PC-9 (cell line): Measurements from ENCODE around the gene PRXL2A. TPM values are rescaled to one million over a fixed set of nuclear protein-coding genes. Genes with fewer than 3 reads are reported as not detected.

Source experiments
- BruUV-seq: library from RNA; stranded (reverse); fragments of 400-500 nt; replicated peaks from 2 replicates; lab custom pipeline; 2021; lab: Mats Ljungman, UMichigan
- CTCF ChIA-PET: fragments of 300-600 bp; sonication (Branson Sonifier 250); formaldehyde crosslinking; loops from one replicate; lab custom pipeline; 2022; ENCODE audit warnings: antibody characterized with exemption; lab: Charles Lee
- POLR2A ChIA-PET: fragments of 300-600 bp; sonication (Branson Sonifier 250); formaldehyde crosslinking; loops from one replicate; lab custom pipeline; 2022; ENCODE audit warnings: antibody characterized with exemption; ENCODE audit not compliant: unreplicated experiment; lab: Charles Lee
- DNase-seq, 2 experiments: peaks; one replicate each; pipeline versions ENCODE4 v3.0.0 to v3.0.0-alpha.2; 2015 to 2022; ENCODE audit warnings: mixed read lengths in 1 of 2
- H2AFZ ChIP-seq: fragments of 200-600 bp; sonication (generic); 2 replicates; pipeline ENCODE4 v1.8.1; 2017; ENCODE audit warnings: antibody characterized with exemption
- H3F3A ChIP-seq: fragments of 200-600 bp; sonication (generic); 2 replicates; pipeline ENCODE4 v1.8.1; 2017; ENCODE audit warnings: antibody characterized with exemption, mild to moderate bottlenecking, low read depth; ENCODE audit not compliant: insufficient read depth
- H3K27ac ChIP-seq: fragments of 200-600 bp; sonication (generic); 2 replicates; pipeline ENCODE4 v1.6.1; 2016; ENCODE audit warnings: mixed run types
- H3K27me3 ChIP-seq: fragments of 200-600 bp; sonication (generic); 2 replicates; pipeline ENCODE4 v1.6.1; 2016; ENCODE audit warnings: low read depth, mixed run types; ENCODE audit not compliant: insufficient read depth
- H3K36me3 ChIP-seq: fragments of 200-600 bp; sonication (generic); 2 replicates; pipeline ENCODE4 v1.6.1; 2016; ENCODE audit warnings: low read depth, mixed run types
- H3K4me1 ChIP-seq: fragments of 200-600 bp; sonication (generic); replicated peaks from 2 replicates; pipeline ENCODE4 v1.6.1; 2016; ENCODE audit warnings: mixed run types; ENCODE audit not compliant: insufficient read depth
- H3K4me2 ChIP-seq: fragments of 200-600 bp; sonication (generic); 2 replicates; pipeline ENCODE4 v1.6.1; 2017; ENCODE audit warnings: mixed run types
- H3K4me3 ChIP-seq: fragments of 200-600 bp; sonication (generic); 2 replicates; pipeline ENCODE4 v1.6.1; 2016; ENCODE audit warnings: mixed run types
- H3K79me2 ChIP-seq: fragments of 200-600 bp; sonication (generic); 2 replicates; pipeline ENCODE4 v1.6.1; 2017; ENCODE audit warnings: low read depth, mixed run types
- H3K9me2 ChIP-seq: fragments of 200-600 bp; sonication (generic); 2 replicates; pipeline ENCODE4 v1.8.1; 2017; ENCODE audit warnings: mild to moderate bottlenecking; ENCODE audit not compliant: insufficient read depth
- H3K9me3 ChIP-seq: fragments of 200-600 bp; sonication (generic); 2 replicates; pipeline ENCODE4 v1.8.1; 2016; ENCODE audit warnings: low read depth; ENCODE audit not compliant: insufficient read depth
- H4K20me1 ChIP-seq: fragments of 200-600 bp; sonication (generic); 2 replicates; pipeline ENCODE4 v1.8.1; 2017; ENCODE audit not compliant: insufficient read depth
- EZH2 ChIP-seq: fragments of 200-600 bp; sonication (generic); IDR thresholded peaks from 2 replicates; pipeline ENCODE4 v1.8.0; 2017; ENCODE audit warnings: antibody characterized with exemption, low read depth
- intact Hi-C: fragments of 100-400 bp; cut with micrococcal nuclease; formaldehyde crosslinking; loops from one replicate; pipeline ENCODE4 v1.10.0; 2022; ENCODE audit not compliant: unreplicated experiment
- total RNA-seq: library from RNA; stranded (reverse); gene quantifications from 2 replicates; pipeline ENCODE4 v1.2.3, GENCODE V29; 2021
- TF ChIP-seq, protein P1 (sequence below): fragments of 200-600 bp; sonication (generic); conservative IDR thresholded peaks from 2 replicates; pipeline ENCODE4 v1.6.1; 2017; ENCODE audit warnings: mixed run types, antibody characterized with exemption, mild to moderate bottlenecking, moderate library complexity

The PRXL2A gene
- total RNA-seq, 1 experiment from 2014 or later, result 88.7 TPM

DNA sequence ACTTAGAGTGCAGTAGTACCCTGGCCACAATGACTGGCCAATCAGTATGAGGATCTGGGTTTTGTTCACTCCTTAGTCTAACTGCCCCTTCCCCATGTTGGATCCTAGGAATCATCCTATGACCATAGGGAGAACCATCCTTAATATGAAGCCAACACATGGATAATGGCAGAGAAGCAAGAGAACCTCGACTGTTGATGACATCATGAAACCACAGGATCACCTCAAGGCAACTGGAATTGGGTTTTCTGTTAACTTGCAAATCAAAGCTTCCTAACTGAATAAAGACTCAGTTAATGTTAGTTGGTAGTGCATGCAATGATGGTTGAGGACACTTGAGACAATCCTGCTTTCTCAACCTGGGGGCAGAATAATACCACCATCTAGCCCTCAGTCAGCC is 3.3 kb upstream of the PRXL2A start:
- Histone ChIP-seq H4K20me1 (no peaks in the 10 kb centered on the region; the same call in 1 of the 2 replicates), H3K36me3 (no peaks in the 10 kb centered on the region), H3K27me3 (no peaks in the 10 kb centered on the region), H3K9me2 (no peaks in the 10 kb centered on the region), H2AFZ (no peak overlapping the region), H3F3A (peaks cover 20% of the 10 kb centered on the region; the same call in 1 of the 2 replicates), H3K9me3 (no peaks in the 10 kb centered on the region), H3K79me2 (peaks cover 12% of the 10 kb centered on the region), H3K27ac (no peak overlapping the region), H3K4me1 (peaks cover 22% of the 10 kb centered on the region), H3K4me3 (no peak overlapping the region), H3K4me2 (no peak overlapping the region)
- POLR2A ChIA-PET, result no interaction called here
- intact Hi-C loops, result no loop called here
- BruUV-seq, result no TSS peak
- CTCF ChIA-PET, result interaction anchor here (0.7 kb wide), 1 partner anchor 59 kb away, joined by 3 read pairs; no protein-coding TSS in a partner anchor
- TF ChIP-seq, protein P1, sequence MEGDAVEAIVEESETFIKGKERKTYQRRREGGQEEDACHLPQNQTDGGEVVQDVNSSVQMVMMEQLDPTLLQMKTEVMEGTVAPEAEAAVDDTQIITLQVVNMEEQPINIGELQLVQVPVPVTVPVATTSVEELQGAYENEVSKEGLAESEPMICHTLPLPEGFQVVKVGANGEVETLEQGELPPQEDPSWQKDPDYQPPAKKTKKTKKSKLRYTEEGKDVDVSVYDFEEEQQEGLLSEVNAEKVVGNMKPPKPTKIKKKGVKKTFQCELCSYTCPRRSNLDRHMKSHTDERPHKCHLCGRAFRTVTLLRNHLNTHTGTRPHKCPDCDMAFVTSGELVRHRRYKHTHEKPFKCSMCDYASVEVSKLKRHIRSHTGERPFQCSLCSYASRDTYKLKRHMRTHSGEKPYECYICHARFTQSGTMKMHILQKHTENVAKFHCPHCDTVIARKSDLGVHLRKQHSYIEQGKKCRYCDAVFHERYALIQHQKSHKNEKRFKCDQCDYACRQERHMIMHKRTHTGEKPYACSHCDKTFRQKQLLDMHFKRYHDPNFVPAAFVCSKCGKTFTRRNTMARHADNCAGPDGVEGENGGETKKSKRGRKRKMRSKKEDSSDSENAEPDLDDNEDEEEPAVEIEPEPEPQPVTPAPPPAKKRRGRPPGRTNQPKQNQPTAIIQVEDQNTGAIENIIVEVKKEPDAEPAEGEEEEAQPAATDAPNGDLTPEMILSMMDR, result no peak
- no peak for TF ChIP-seq EZH2
- DNase-seq, result no peak

DNA sequence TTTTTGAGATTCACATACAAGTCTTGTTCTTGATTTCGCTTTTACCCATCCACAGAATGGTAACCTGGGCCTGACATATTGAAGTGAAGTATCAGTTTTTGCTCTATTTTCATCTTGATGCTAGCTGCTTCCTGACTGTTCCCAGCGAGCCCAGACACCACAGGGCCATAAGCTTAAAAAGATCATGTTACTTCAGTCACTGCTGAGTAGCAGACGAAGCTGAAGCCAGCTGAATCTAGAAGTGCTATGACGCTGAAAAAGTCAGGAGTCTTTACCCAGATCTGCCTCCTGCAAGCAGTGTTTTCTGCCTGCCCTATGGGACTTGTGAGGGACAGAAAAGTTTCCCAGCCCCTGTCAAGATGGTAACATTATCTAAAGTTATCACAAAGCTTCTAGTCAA is 2.7 kb upstream of the PRXL2A start:
- Histone ChIP-seq H3K27me3 (no peaks in the 10 kb centered on the region), H3F3A (peaks cover 20% of the 10 kb centered on the region; the same call in 1 of the 2 replicates)

DNA sequence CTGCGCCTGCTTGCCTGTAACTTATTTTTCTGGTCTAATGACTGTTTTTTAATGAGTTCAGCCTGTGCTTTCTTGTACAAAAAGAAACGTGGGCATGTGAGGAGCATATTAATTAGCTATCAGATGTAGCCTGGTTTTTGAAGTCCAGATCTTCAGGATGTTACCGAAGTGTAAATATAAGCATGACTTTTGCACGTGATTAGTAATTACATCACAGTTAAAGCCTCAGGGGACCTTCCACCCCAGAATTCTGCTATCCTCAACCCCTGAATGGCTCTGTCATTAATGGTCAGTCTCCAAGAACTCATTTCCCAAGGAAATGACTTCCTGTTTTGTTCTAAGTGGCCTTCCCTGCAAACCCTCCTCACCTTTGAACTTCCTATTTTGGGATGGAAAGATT is 2.1 kb upstream of the PRXL2A start:
- Histone ChIP-seq H4K20me1 (no peaks in the 10 kb centered on the region; the same call in 1 of the 2 replicates), H3F3A (peaks cover 20% of the 10 kb centered on the region; the same call in 1 of the 2 replicates), H3K4me1 (peaks cover 24% of the 10 kb centered on the region), H2AFZ (no peak overlapping the region), H3K4me3 (no peak overlapping the region), H3K4me2 (no peak overlapping the region), H3K27ac (no peak overlapping the region), H3K36me3 (no peaks in the 10 kb centered on the region), H3K27me3 (no peaks in the 10 kb centered on the region), H3K9me2 (no peaks in the 10 kb centered on the region), H3K9me3 (no peaks in the 10 kb centered on the region), H3K79me2 (peaks cover 24% of the 10 kb centered on the region)
- TF ChIP-seq, protein P1, result no peak
- TF ChIP-seq EZH2, result no peak
- CTCF ChIA-PET, result no interaction called here
- intact Hi-C loops, result no loop called here
- DNase-seq, result no peak
- POLR2A ChIA-PET, result interaction anchor here (1.0 kb wide), 1 partner anchor 18 kb away, joined by 6 read pairs; no protein-coding TSS in a partner anchor
- no TSS peak for BruUV-seq

More for the DNA sequence above, 2.7 kb upstream of the PRXL2A start:
- Histone ChIP-seq H3K27ac (no peak overlapping the region), H2AFZ (no peak overlapping the region), H3K4me2 (no peak overlapping the region), H3K4me1 (peaks cover 26% of the 10 kb centered on the region), H4K20me1 (no peaks in the 10 kb centered on the region; the same call in 1 of the 2 replicates), H3K79me2 (peaks cover 18% of the 10 kb centered on the region), H3K4me3 (no peak overlapping the region), H3K9me3 (no peaks in the 10 kb centered on the region), H3K9me2 (no peaks in the 10 kb centered on the region), H3K36me3 (no peaks in the 10 kb centered on the region)
- intact Hi-C loops, result no loop called here
- no TSS peak for BruUV-seq
- POLR2A ChIA-PET, result interaction anchor here (1.0 kb wide), 1 partner anchor 18 kb away, joined by 6 read pairs; no protein-coding TSS in a partner anchor
- CTCF ChIA-PET, result interaction anchor here (0.7 kb wide), 1 partner anchor 59 kb away, joined by 3 read pairs; no protein-coding TSS in a partner anchor
- no peak for TF ChIP-seq EZH2
- TF ChIP-seq, protein P1, result no peak
- DNase-seq, result no peak
